Nephron progenitor cell (in vitro differentiated cells): Measurements from ENCODE around the gene ELK3.

ENCODE experiments used
- DNase-seq: peaks from one replicate; pipeline ENCODE4 v3.0.0; 2021
- H3K27ac Mint-ChIP-seq: 2 replicates; pipeline ENCODE4 v1.8.0; 2021; ENCODE audit warnings: mild to moderate bottlenecking, moderate library complexity, mixed read lengths
- H3K27me3 Mint-ChIP-seq: 2 replicates; pipeline ENCODE4 v1.8.0; 2021; ENCODE audit warnings: mild to moderate bottlenecking, low read depth, mixed read lengths; ENCODE audit not compliant: poor library complexity
- H3K36me3 Mint-ChIP-seq: 2 replicates; pipeline ENCODE4 v1.8.0; 2021; ENCODE audit warnings: low read depth, mixed read lengths
- H3K4me1 Mint-ChIP-seq: 2 replicates; pipeline ENCODE4 v1.8.0; 2021; ENCODE audit warnings: mixed read lengths
- H3K4me3 Mint-ChIP-seq: 2 replicates; pipeline ENCODE4 v1.8.0; 2021; ENCODE audit warnings: mild to moderate bottlenecking, moderate library complexity, mixed read lengths
- H3K9me3 Mint-ChIP-seq: 2 replicates; pipeline ENCODE4 v1.8.0; 2021; ENCODE audit warnings: mild to moderate bottlenecking, moderate library complexity, mixed read lengths
- CTCF ChIP-seq: fragments of 200-600 bp; sonication (generic); IDR thresholded peaks from 2 replicates; pipeline ENCODE4 v1.5.0; 2021; ENCODE audit warnings: antibody characterized with exemption

ELK3 gene

DNA sequence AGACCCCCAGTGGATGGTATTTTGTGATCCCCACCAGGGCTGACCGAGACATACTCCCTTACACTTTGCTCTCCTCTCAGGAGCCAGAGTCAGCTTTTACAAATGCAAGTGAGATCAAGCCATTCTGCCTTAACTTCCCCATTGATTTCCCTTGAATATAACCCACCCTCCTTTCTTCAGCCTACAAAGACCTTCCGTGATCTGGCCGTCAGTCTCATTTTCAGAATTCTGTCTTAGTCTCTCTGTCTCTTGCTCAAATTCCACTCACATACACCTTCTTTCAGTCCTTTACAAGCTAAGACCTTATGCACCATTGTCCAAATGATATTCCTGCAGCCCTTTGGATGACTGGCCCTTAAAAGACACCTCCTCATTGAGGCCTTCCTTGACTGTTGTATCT lies 39.0 kb upstream of the ELK3 start:
- H3K9me3 Mint-ChIP-seq: peaks cover 3% of the 10 kb centered on the region
- H3K27ac Mint-ChIP-seq: no peak overlapping the region
- no peak for DNase-seq
- peaks cover 29% of the 10 kb centered on the region for H3K4me1 Mint-ChIP-seq
- no peak for TF ChIP-seq CTCF
- no peaks in the 10 kb centered on the region for H3K36me3 Mint-ChIP-seq
- H3K27me3 Mint-ChIP-seq: peaks cover 5% of the 10 kb centered on the region
- H3K4me3 Mint-ChIP-seq: no peak overlapping the region

DNA sequence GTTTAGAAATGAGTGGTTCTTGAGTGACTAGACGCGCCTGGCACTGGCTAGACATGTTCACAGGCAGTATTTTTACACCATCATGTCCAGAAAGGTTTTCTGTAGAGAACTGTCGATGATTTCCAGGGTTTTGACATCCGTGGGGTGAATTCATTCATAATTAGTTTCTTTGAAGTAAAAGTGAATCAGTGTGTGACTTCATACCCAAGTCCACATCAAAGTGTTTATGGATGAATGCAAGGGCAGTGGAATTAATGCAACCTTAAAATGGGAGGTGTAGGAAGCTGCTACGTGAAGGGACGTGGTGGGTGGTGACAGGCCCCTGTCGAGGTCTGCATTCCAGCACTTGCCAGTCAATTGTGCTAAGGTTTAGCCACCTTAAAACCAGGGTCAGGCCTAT lies 38.4 kb upstream of the ELK3 start:
- Mint-ChIP-seq H3K36me3 (no peaks in the 10 kb centered on the region), H3K4me1 (peaks cover 30% of the 10 kb centered on the region), H3K27me3 (peaks cover 5% of the 10 kb centered on the region), H3K9me3 (peaks cover 3% of the 10 kb centered on the region), H3K27ac (no peak overlapping the region), H3K4me3 (no peak overlapping the region)
- DNase-seq: no peak
- no peak for TF ChIP-seq CTCF

DNA sequence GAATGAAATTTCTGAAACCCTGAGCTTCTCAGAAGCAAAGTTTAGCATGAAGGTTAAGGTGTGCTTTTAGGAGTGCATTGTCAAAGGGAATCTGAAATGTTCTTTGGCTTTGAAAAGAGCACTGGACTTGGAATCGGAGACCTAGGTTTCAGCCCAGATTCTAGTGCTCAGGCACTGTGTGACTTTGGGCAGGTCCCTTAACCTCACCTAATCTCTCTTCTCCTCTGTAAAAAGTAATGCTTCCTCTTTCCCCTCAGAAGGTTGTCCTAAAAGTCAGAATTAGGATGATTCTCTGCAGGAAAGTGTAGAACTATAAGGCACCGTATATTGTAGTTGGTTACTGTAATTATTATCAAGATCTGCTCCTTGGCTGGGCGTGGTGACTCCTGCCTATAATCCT lies 38.0 kb upstream of the ELK3 start:
- H3K9me3 Mint-ChIP-seq: peaks cover 3% of the 10 kb centered on the region
- TF ChIP-seq CTCF: no peak
- no peak overlapping the region for H3K4me3 Mint-ChIP-seq
- H3K27me3 Mint-ChIP-seq: peaks cover 5% of the 10 kb centered on the region
- H3K4me1 Mint-ChIP-seq: peaks cover 34% of the 10 kb centered on the region
- H3K36me3 Mint-ChIP-seq: no peaks in the 10 kb centered on the region
- no peak for DNase-seq
- no peak overlapping the region for H3K27ac Mint-ChIP-seq

- peaks cover 33% of the 10 kb centered on the region for H3K4me1 Mint-ChIP-seq
- no peak overlapping the region for H3K4me3 Mint-ChIP-seq
- no peak for TF ChIP-seq CTCF
- no peak for DNase-seq
- H3K9me3 Mint-ChIP-seq: peaks cover 3% of the 10 kb centered on the region
- no peak overlapping the region for H3K27ac Mint-ChIP-seq
- H3K36me3 Mint-ChIP-seq: no peaks in the 10 kb centered on the region
- peaks cover 6% of the 10 kb centered on the region for H3K27me3 Mint-ChIP-seq
Measured at GRCh38 chr12:96157427-96157826, 36.7 kb upstream of the ELK3 start.

DNA sequence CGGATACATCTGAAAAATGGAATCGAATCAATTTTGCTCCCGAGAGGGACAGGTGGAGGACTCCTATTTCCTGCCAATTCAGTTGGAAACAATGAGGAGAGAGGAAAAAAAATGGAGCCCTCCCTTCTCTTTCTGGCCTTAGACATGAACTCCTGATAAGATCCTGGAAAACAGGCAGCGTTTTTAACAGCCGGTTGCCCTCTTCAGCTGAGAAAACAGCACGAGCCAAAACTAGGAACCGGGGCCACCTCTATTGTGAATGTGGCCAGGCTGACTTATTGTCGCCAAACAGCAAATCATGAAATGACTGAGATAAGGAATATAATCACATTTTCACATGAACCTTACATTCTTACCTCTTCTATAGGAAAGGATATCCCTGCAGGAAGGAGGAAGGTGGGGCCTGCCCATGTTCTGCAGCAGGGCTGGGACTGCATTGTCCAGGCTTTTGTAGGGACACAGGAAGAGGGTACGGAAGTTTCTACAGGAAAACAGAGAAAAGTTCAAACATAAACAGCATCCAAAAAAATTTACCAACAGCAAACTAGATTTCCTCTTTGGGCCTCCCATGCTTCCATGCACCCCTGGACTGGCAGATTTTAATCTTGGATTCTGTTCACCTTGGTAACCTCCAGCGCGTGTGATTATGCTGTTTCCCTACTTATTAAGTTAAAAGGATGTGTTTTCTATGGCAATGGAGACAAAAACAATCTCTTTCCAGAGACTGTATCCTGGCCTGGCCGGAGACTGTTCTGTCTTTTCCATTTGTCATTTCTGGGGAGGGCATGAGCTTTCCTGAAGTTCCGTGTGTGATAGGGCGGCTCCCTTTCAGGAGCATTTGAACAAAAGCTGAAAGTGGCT lies 29.0 kb upstream of the ELK3 start:
- Mint-ChIP-seq H3K27ac (peak overlapping the region; percentile 88), H3K36me3 (no peaks in the 10 kb centered on the region), H3K4me1 (peaks cover 36% of the 10 kb centered on the region), H3K9me3 (no peaks in the 10 kb centered on the region), H3K4me3 (no peak overlapping the region), H3K27me3 (peaks cover 4% of the 10 kb centered on the region)
- no peak for TF ChIP-seq CTCF
- no peak for DNase-seq

DNA sequence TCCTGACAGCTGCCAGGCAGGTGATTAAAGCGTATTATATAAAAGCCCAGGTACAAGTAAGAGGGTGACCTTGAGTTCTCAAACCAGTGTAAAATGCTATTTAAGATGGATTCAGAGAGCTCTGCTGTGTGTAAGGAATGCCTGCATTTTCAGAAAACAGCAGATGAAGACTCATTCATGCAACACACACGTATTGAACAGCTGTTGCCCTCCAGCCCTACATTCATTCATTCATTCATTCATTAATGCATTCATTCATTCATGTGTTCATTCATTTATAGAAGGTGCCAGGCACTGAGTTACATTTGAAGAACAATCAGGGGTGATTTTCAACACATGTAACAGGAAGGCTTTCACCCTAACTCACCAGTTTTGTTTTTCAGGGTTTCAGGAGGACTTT lies 27.4 kb upstream of the ELK3 start:
- Mint-ChIP-seq H3K36me3 (no peaks in the 10 kb centered on the region), H3K4me3 (no peak overlapping the region)
- no peak for TF ChIP-seq CTCF

More for the DNA sequence above, 27.4 kb upstream of the ELK3 start:
- DNase-seq: no peak
- Mint-ChIP-seq H3K9me3 (no peaks in the 10 kb centered on the region), H3K27ac (no peak overlapping the region), H3K4me1 (peaks cover 33% of the 10 kb centered on the region), H3K27me3 (peaks cover 4% of the 10 kb centered on the region)
